HepG2 (cell line): Measurements from ENCODE around the gene ARMH1. TPM values are rescaled to one million over a fixed set of nuclear protein-coding genes. Genes with fewer than 3 reads are reported as not detected.

Source experiments
- MTERF4 ChIP-seq: sonication (generic); formaldehyde crosslinking; IDR thresholded peaks from 2 replicates; pipeline ENCODE4 v1.8.0; 2023; ENCODE audit warnings: mild to moderate bottlenecking, missing genetic modification reagents
- NFRKB ChIP-seq: fragments of 450-650 bp; IDR thresholded peaks from 2 replicates; pipeline ENCODE4 v1.6.1; 2017
- RBFOX2 ChIP-seq: fragments of 200-400 bp; formaldehyde crosslinking; IDR thresholded peaks from 2 replicates; pipeline ENCODE4 v1.6.1; 2017; ENCODE audit warnings: low read depth, mild to moderate bottlenecking, low read length
- ZNF562 ChIP-seq: sonication (generic); formaldehyde crosslinking; IDR thresholded peaks from 2 replicates; pipeline ENCODE4 v1.8.0; 2022; ENCODE audit warnings: missing genetic modification reagents, borderline replicate concordance
- ZNF879 ChIP-seq: sonication (generic); formaldehyde crosslinking; IDR thresholded peaks from 2 replicates; pipeline ENCODE4 v1.8.1; 2023; ENCODE audit warnings: missing genetic modification reagents
- ZSCAN25 ChIP-seq: sonication (generic); formaldehyde crosslinking; IDR thresholded peaks from 2 replicates; pipeline ENCODE4 v1.8.0; 2022; ENCODE audit warnings: mild to moderate bottlenecking, missing genetic modification reagents
- polyA plus RNA-seq, 8 experiments: library from polyadenylated mRNA; depleted of rRNA in 3 of 8; stranded (reverse) in 7 of 8; unstranded in 1 of 8; fragments of >200 nt; fragmentation: Illumina TruSeq in 4 of 8; extraction: Trizol in 4 of 8; gene quantifications; 2 replicates each; pipeline versions ENCODE4 v1.2.1 to v1.2.3, GENCODE V29; 2011 to 2016; ENCODE audit warnings: low read depth in 4 of 8, missing spikeins in 1 of 8, mixed read lengths in 1 of 8; ENCODE audit not compliant: insufficient read depth in 1 of 8
- total RNA-seq, 5 experiments: library from RNA; depleted of rRNA; stranded (reverse); fragments of >200 nt; fragmentation: Illumina TruSeq; extraction: Trizol; gene quantifications; 2 replicates each; pipeline ENCODE4 v1.2.3, GENCODE V29; 2016; ENCODE audit warnings: low read depth in 1 of 5
- TF ChIP-seq, protein P1 (sequence below): sonication (generic); formaldehyde crosslinking; IDR thresholded peaks from 2 replicates; pipeline ENCODE4 v1.5.1; 2020; ENCODE audit warnings: missing genetic modification reagents, mild to moderate bottlenecking, borderline replicate concordance
- TF ChIP-seq, protein P2 (sequence below): sonication (generic); formaldehyde crosslinking; IDR thresholded peaks from 2 replicates; pipeline ENCODE4 v1.4.0; 2020; ENCODE audit warnings: mild to moderate bottlenecking, missing genetic modification reagents
- TF ChIP-seq, protein P3 (sequence below): sonication (generic); formaldehyde crosslinking; IDR thresholded peaks from one replicate; pipeline ENCODE4 v1.5.1; 2020; ENCODE audit warnings: mild to moderate bottlenecking, missing genetic modification reagents; ENCODE audit errors: not compliant biosample characterization

The ARMH1 gene
- total and polyA plus RNA-seq, 2 of the 13 experiments (the other 11 are each of a cell fraction or from before 2014, with no cell fraction given): 0.69 TPM; not detected in 1

DNA sequence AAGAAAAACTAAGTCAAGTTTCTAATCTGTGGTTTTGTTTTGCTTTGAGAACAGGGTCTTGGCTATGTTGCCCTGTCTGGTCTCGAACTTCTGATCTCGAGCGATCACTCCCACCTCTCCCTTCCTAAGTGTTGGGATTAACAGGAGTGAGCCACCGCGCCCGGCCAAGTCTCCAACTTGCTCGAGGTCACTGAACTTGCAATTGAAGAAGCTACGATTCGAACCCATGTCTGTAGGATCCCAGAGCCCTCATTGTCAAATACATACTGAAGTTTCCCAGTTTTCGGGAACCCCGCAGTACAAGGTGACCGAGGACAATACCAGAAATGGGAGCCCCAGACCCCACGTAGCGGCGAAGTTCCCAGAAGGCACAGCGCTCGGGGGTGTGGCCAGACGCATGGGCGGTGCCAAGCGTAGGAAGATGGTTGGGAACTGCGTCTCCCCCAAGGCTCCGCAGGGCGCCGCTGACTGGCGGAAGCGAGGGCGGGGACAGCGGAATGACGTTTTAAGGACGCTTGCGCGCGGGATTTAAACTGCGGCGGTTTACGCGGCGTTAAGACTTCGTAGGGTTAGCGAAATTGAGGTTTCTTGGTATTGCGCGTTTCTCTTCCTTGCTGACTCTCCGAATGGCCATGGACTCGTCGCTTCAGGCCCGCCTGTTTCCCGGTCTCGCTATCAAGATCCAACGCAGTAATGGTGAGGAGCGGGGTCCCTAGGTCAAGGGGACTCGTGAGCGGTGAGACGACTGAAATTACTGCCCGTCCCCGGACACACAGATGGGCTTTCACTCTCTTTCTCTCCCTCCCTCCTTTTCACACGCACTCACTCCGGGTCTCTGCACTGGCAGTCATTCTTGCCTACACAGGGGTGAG is 65.0 kb downstream of the ARMH1 start, which contains the start of gene KIF2C (continued):
- TF ChIP-seq, protein P1, sequence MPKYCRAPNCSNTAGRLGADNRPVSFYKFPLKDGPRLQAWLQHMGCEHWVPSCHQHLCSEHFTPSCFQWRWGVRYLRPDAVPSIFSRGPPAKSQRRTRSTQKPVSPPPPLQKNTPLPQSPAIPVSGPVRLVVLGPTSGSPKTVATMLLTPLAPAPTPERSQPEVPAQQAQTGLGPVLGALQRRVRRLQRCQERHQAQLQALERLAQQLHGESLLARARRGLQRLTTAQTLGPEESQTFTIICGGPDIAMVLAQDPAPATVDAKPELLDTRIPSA (CRISPR knock-in tag): no peak
- TF ChIP-seq, protein P2, sequence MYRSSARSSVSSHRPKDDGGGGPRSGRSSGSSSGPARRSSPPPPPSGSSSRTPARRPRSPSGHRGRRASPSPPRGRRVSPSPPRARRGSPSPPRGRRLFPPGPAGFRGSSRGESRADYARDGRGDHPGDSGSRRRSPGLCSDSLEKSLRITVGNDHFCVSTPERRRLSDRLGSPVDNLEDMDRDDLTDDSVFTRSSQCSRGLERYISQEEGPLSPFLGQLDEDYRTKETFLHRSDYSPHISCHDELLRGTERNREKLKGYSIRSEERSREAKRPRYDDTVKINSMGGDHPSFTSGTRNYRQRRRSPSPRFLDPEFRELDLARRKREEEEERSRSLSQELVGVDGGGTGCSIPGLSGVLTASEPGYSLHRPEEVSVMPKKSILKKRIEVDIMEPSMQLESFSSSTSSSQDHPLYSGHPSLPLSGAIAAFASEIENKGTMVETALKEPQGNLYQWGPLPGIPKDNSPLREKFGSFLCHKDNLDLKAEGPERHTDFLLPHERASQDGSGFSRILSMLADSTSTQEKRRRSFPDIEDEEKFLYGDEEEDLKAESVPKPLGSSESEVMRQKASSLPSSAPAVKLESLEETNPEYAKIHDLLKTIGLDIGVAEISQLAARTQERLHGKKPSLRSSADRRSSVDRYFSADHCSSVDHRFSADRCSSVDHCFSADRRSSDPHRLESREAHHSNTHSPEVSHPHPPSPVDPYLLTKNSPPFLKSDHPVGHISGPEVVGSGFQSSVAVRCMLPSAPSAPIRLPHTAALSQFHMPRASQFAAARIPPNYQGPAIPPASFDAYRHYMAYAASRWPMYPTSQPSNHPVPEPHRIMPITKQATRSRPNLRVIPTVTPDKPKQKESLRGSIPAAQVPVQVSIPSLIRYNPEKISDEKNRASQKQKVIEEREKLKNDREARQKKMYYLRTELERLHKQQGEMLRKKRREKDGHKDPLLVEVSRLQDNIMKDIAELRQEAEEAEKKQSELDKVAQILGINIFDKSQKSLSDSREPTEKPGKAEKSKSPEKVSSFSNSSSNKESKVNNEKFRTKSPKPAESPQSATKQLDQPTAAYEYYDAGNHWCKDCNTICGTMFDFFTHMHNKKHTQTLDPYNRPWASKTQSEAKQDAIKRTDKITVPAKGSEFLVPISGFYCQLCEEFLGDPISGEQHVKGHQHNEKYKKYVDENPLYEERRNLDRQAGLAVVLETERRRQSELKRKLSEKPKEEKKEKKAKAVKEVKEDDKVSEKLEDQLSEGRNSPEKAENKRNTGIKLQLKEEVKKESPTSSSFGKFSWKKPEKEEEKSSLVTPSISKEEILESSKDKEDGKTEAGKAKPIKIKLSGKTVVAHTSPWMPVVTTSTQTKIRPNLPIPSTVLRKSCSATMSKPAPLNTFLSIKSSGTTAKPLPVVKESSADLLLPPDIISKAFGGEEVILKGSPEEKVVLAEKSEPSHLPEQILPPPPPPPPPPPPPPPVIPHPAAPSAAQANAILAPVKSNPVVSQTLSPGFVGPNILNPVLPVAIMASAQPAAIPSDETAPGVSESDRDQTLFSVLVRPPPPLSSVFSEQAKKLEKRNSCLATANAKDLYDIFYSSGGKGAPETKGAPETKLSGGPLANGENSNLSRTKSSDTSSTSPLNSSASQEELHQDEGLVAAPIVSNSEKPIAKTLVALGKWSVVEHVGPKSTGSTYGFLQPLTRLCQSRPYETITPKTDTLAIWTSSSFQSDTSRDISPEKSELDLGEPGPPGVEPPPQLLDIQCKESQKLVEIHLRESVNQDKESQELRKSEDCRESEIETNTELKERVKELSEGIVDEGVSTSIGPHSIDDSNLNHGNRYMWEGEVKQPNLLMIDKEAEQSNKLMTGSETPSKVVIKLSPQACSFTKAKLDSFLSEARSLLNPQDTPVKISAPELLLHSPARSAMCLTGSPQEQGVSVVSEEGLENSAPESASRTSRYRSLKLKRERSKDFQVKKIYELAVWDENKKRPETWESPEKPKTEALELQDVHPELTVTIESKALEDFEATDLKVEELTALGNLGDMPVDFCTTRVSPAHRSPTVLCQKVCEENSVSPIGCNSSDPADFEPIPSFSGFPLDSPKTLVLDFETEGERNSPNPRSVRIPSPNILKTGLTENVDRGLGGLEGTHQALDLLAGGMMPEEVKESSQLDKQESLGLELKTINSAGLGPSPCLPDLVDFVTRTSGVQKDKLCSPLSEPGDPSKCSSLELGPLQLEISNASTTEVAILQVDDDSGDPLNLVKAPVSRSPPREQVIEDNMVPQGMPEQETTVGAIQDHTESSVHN (CRISPR knock-in tag): no peak
- TF ChIP-seq ZSCAN25 (0 out of 2 replicates have a peak, but pooled peaks have one; percentile 33), NFRKB (no peak), RBFOX2 (peak; percentile 81), ZNF562 (CRISPR knock-in tag) (no peak), ZNF879 (CRISPR knock-in tag) (no peak; the same call in 1 of the 2 replicates), MTERF4 (CRISPR knock-in tag) (0 out of 2 replicates have a peak, but pooled peaks have one; percentile 63)
- TF ChIP-seq, protein P3, sequence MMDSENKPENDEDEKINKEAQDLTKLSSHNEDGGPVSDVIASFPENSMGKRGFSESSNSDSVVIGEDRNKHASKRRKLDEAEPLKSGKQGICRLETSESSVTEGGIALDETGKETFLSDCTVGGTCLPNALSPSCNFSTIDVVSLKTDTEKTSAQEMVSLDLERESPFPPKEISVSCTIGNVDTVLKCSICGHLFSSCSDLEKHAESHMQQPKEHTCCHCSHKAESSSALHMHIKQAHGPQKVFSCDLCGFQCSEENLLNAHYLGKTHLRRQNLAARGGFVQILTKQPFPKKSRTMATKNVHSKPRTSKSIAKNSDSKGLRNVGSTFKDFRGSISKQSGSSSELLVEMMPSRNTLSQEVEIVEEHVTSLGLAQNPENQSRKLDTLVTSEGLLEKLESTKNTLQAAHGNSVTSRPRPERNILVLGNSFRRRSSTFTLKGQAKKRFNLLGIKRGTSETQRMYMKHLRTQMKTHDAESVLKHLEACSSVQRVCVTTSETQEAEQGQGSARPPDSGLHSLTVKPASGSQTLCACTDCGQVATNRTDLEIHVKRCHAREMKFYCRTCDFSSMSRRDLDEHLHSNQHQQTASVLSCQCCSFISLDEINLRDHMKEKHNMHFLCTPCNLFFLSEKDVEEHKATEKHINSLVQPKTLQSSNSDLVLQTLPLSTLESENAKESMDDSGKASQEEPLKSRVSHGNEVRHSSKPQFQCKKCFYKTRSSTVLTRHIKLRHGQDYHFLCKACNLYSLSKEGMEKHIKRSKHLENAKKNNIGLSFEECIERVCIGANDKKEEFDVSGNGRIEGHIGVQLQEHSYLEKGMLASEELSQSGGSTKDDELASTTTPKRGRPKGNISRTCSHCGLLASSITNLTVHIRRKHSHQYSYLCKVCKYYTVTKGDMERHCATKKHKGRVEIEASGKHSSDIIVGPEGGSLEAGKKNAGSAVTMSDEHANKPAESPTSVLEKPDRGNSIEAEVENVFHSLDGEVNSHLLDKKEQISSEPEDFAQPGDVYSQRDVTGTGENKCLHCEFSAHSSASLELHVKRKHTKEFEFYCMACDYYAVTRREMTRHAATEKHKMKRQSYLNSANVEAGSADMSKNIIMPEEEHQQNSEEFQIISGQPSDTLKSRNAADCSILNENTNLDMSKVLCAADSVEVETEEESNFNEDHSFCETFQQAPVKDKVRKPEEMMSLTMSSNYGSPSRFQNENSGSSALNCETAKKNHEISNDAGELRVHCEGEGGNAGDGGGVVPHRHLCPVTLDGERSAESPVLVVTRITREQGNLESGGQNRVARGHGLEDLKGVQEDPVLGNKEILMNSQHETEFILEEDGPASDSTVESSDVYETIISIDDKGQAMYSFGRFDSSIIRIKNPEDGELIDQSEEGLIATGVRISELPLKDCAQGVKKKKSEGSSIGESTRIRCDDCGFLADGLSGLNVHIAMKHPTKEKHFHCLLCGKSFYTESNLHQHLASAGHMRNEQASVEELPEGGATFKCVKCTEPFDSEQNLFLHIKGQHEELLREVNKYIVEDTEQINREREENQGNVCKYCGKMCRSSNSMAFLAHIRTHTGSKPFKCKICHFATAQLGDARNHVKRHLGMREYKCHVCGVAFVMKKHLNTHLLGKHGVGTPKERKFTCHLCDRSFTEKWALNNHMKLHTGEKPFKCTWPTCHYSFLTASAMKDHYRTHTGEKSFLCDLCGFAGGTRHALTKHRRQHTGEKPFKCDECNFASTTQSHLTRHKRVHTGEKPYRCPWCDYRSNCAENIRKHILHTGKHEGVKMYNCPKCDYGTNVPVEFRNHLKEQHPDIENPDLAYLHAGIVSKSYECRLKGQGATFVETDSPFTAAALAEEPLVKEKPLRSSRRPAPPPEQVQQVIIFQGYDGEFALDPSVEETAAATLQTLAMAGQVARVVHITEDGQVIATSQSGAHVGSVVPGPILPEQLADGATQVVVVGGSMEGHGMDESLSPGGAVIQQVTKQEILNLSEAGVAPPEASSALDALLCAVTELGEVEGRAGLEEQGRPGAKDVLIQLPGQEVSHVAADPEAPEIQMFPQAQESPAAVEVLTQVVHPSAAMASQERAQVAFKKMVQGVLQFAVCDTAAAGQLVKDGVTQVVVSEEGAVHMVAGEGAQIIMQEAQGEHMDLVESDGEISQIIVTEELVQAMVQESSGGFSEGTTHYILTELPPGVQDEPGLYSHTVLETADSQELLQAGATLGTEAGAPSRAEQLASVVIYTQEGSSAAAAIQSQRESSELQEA (CRISPR knock-in tag): no peak
